Activated T-cell treated with anti-CD3 and anti-CD28 coated beads, Interleukin-2, amount 50 U/mL, for 1 hour (primary cell): ENCODE results near the gene BTBD2.

Source experiments
- DNase-seq: peaks from one replicate; pipeline ENCODE4 v3.0.0-alpha.2; 2020

The BTBD2 gene

GRCh38 chr19:1981253-1981652, 34.3 kb downstream of the BTBD2 start:
- DNase-seq, result no peak

- DNase-seq, result no peak
These were observed 34.7 kb downstream of the BTBD2 start for GRCh38 chr19:1980809-1981181.

GRCh38 chr19:1980091-1980808, 35.3 kb downstream of the BTBD2 start:
- DNase-seq, result no peak

DNA sequence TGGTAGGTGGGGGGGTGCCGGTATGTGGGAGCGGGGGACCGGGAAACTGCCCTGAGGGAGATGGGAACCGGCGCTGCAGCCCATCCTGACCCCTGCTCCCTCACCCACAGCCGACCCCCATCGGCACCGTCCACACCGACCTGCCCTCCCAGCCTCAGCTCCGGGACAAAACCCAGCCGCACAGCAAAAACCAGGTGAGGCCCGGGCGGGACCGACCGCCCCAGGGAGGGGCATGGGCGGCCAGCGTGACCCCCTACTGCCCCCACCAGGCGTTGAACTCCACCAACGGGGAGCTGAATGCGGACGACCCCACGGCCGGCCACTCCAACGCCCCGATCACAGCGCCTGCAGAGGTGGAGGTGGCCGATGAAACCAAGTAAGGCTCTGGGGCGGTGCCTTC, 35.9 kb downstream of the BTBD2 start:
- DNase-seq, result no peak

DNA sequence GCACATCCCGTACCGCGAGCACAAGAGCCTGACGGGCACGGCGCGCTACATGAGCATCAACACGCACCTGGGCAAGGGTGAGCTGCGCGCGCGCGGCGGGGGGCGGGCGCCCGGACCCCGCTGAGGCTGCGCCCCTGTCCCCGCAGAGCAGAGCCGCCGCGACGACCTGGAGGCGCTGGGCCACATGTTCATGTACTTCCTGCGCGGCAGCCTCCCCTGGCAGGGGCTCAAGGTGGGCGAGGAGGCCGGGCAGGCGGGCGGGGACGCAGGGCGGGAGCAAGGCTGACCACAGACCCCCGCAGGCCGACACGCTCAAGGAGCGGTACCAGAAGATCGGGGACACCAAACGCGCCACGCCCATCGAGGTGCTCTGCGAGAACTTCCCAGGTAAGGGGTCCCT, 36.5 kb downstream of the BTBD2 start:
- DNase-seq, result no peak

DNA sequence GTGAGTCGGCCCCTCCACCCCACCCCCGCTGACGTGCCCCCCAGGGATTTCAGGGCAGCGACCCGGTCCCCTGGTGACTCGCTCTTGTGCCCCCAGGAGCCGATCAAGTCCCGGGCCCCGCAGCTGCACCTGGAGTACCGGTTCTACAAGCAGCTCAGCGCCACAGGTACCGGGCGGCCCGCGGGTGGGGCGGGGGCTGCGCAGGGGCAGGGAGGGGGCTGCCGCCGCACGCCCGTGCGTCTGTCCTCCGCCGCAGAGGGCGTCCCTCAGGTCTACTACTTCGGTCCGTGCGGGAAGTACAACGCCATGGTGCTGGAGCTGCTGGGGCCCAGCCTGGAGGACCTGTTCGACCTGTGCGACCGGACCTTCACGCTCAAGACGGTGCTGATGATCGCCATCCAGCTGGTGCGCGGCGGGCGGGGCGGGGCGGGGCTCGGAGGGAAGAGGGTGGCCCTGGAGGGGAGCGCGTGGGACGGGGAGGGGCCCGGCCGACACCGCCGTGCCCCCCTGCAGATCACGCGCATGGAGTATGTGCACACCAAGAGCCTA, 37.1 kb downstream of the BTBD2 start:
- no peak for DNase-seq

- DNase-seq, result no peak
These were observed 38.4 kb downstream of the BTBD2 start for GRCh38 chr19:1977120-1977519.

DNA sequence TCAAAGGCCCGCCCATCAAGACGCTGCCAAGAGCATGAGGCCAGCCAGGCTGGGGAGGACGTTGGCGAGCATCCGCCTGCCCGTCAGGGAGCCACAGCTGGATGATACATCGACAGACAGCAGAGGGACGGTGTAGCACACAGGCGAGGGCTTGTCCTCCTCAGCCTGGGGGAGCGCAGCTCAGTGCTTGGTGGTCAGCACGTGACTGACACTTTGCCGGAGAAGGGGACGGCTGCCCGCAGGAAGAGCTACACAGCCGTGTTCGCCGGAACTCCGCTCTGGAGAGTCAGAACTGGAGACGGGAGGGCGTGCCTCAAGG, 40.4 kb downstream of the BTBD2 start:
- DNase-seq, result no peak

GRCh38 chr19:1974381-1975161, 40.9 kb downstream of the BTBD2 start:
- no peak for DNase-seq

DNA sequence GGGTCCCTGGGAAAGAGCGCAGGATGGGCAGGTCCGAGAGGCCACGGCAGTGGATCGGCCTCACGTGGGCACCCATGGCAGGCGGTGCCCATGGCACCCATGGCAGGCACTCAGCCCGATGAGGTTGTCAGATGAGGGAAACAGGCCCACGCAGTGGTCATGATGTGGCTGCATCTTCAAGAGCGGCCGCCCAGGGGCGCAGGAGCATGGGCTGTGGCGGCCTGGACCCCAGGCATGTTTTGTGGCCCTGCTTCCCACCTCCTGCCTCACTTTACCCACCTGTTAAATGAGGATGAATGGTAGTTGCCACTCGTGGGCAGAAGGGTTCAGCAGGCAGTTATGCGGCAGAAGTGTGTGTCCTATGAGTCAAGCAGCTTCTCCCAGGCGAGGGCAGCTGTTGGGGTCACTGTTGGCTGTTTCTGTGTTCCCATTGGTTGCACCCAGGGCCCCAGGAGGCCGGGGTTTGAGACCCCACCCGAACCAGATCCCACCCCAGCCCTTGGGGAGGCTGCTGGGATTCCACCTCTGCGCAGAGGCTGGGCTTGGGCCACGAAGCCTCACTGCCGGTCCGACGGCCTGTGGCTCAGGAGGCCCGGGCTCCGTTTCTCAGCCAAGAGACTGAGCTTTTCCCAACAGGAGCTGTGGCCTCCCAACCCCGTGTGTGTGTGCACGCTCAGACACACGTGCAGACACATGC, 44.6 kb downstream of the BTBD2 start:
- DNase-seq, result no peak

DNA sequence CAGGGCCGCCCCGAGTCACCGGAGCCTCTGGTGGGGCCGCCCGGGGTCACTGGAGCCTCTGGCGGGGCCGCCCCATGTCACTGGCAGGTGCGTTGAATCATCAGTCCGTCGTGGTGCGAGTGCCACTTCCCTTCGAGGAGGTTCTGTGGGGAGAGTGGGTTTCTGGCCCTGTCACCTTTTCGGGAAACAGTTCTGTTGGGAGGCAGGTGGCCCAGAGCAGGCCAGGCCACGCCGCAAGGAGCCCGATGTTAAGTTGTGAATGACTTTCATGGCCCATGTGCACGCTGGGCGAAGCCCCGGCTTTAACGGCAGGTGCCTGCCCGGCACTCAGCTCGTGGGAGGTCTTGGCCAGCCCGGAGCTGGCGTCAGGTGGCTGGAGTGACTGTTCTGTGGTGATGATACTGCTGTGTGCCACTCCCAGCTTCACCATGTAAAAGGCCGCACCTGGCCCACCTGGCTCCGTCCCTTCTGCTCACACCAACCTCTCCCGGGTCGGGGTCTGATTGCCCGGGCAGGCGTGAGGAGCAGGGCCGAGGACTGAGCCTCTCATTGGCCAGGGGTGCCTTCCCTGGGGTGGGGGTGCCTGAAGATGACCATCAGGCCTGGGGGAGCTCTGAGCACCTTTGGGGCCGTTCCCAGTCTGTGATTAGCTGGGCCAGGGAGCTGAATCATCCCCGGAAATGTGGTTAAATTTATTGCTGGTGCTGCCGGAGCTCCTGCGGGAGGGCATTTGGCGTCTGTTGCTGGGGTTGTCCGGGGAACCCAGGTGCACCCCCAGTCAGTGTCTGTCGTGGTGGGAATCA, 45.3 kb downstream of the BTBD2 start:
- no peak for DNase-seq

- DNase-seq, result no peak
These were observed 46.1 kb downstream of the BTBD2 start for GRCh38 chr19:1969176-1970002.

GRCh38 chr19:1968279-1969175, 47.0 kb downstream of the BTBD2 start:
- DNase-seq, result no peak

DNA sequence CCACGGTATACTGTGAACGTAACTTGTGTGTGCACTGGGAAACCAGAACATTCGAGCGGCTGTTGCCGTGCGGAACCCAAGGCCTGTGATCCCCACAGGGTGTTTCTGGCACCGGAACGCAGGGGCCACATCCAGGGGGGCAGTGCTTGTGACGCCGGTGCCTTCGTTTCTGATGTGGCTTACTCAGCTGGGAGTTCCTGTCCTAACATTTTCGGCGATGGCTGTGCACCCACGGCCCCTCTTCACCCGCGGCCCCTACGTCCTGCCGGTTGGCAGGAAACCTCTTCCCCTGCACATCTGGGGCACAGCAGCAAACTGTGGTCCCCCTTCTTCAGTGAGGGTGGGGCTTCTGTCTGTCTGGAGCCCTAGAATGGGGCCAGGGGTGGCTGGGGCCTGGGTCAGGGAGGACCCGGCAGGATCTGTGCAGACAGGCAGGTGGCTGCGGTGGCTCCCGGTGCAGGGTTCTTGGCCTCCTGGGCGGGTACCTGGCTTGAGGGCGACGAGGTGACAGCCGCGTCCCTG, 48.4 kb downstream of the BTBD2 start:
- peak; percentile 47 for DNase-seq

GRCh38 chr19:1962674-1963073, 52.8 kb downstream of the BTBD2 start:
- no peak for DNase-seq

DNA sequence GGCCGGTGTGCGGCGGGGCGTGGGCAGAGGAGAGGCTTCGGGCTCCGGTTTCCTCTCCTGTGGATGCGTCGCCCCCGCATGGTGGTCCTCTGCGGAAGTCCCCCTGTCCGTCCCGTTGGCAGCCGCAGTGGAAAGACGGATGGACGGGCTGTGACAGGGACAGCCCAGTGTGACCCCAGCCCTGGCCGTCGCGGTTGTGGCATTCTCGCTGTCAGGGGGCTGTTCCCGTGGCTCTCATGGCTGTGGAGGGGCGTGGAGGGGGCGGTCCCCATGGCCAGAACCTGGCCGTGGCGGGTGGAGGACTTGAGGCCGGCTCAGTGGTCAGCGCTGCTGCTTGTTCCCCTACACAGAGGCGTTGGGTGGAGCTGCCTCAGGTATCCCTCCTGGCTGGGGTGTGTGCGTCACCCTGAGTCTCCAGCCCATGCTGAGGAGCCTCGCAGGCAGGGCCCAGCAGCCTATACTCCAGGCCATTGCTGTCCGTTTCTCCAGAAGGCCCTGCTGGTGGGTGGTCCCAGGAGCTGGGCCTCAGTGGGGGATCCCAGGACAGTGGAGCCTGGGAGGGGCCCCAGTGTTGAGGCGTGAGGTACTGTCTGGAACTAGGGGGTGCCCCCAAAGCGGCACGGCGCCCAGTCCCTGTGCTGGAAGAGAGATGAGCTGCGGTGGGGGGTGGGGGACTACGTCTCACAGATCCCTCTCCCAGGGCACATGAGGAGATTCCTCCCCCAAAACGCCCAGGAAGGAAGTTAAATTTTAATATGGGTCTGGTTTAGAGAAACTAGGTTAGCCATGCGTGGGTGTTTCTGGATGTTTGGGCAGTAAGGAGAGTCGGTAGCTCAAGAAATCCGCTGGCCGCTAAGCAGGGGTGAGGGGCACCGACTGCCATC, 54.3 kb downstream of the BTBD2 start:
- DNase-seq, result no peak

GRCh38 chr19:1959928-1960589, 55.5 kb downstream of the BTBD2 start:
- no peak for DNase-seq

- no peak for DNase-seq
These were observed 57.8 kb downstream of the BTBD2 start for GRCh38 chr19:1957562-1958248.
